Activated T-cell treated with anti-CD3 and anti-CD28 coated beads, Interleukin-2, amount 50 U/mL, for 4 hours (primary cell): ENCODE results near the gene TRIM32. TPM values are rescaled to one million over a fixed set of nuclear protein-coding genes. Genes with fewer than 3 reads are reported as not detected.

Experiments used
- ATAC-seq, 2 donors: fragments of 200-7000 bp; cut with Tn5 transposase; one replicate each; pipeline ENCODE4 v1.10.0; 2021
- DNase-seq: peaks from one replicate; pipeline ENCODE4 v3.0.0-alpha.2; 2020
- H3K27me3 Mint-ChIP-seq: one replicate; pipeline ENCODE4 v1.8.0; 2021; ENCODE audit warnings: low read depth, mixed read lengths
- H3K36me3 Mint-ChIP-seq: one replicate; pipeline ENCODE4 v1.8.0; 2022; ENCODE audit warnings: mixed read lengths; ENCODE audit not compliant: insufficient read depth
- H3K4me1 Mint-ChIP-seq: one replicate; pipeline ENCODE4 v1.8.0; 2021; ENCODE audit warnings: low read depth, mixed read lengths
- H3K4me3 Mint-ChIP-seq: one replicate; pipeline ENCODE4 v1.8.0; 2021; ENCODE audit warnings: mild to moderate bottlenecking, moderate library complexity, mixed read lengths
- H3K9me3 Mint-ChIP-seq: one replicate; pipeline ENCODE4 v1.8.0; 2021; ENCODE audit warnings: mixed read lengths
- total RNA-seq, 3 donors: library from RNA; stranded (reverse); gene quantifications; one replicate each; pipeline ENCODE4 v1.2.1, GENCODE V29; 2021

TRIM32 gene
- total RNA-seq, 3 donors from 2014 or later = 7.4 to 9.5 (median 9.0) TPM

DNA sequence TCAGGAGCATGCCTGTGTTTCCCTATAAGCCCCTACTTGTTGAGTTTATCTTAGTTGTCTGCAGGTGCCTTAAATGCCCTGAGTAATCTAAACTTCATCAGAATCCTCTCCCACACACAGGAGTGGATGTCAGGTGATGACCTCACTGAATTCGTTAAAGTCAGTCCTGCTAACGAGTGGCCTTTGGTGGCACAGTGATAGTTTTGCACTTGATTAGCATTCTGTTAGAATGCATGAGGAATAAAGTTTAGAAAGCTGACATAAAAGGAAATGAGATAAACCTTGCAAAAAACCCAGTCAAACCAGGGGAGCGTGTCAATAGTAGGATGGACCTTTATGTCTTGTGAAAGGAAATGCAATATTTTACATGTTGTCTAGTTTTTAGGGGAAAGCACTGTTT, 4.5 kb downstream of the TRIM32 start:
- H3K36me3 Mint-ChIP-seq = peaks cover 4% of the 10 kb centered on the region
- H3K4me3 Mint-ChIP-seq = no peak overlapping the region
- no peak for DNase-seq
- peaks cover 74% of the 10 kb centered on the region for H3K4me1 Mint-ChIP-seq
- ATAC-seq = no peak
- H3K9me3 Mint-ChIP-seq = no peaks in the 10 kb centered on the region
- no peaks in the 10 kb centered on the region for H3K27me3 Mint-ChIP-seq

DNA sequence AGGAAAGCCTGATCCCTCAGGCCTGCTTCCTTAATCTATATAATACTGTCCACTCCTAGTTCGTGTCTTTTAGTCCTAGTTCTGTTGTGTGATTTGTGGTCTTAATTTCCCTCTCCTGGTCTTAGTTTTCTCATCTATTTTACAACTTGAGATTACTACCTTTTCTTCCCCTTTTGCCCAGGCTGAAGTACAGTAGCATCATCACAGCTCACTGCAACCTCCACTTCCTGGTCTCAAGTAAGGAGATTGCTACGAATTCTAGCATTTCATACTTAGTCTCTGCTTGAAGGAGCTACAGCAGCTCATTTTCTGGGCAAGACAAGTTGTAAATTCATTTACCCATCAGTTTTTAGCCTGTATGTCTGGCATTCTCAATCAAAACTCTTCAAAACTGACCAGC, 5.5 kb downstream of the TRIM32 start:
- no peaks in the 10 kb centered on the region for H3K9me3 Mint-ChIP-seq
- no peak overlapping the region for H3K4me3 Mint-ChIP-seq
- ATAC-seq (no peak), DNase-seq (no peak)
- peaks cover 71% of the 10 kb centered on the region for H3K4me1 Mint-ChIP-seq
- H3K36me3 Mint-ChIP-seq = peaks cover 12% of the 10 kb centered on the region
- H3K27me3 Mint-ChIP-seq = no peaks in the 10 kb centered on the region

DNA sequence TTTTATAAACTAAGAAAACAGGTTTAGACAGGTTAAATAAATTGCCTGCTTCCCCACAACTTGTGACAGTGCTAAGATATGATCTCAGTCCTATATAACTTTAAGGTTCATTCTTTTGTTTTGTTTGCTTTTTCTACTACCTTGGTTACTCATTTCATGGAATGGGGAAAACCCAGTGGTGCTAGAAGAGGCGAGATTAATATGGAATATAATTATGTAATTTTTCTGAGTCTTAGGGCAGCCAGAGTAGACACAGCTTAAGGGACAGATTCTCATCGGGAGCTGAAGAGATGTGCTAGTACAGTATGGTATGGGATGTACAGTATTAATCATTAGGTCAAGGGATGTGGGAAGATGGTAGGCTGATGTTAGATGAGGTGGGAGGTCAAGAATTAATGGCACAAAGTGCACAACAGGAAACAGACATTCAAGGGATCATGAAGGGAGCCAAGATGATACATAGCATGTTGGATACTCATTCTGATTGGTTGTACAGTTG, 6.2 kb downstream of the TRIM32 start:
- Mint-ChIP-seq H3K36me3 (peaks cover 18% of the 10 kb centered on the region), H3K9me3 (no peaks in the 10 kb centered on the region), H3K4me3 (no peak overlapping the region), H3K27me3 (no peaks in the 10 kb centered on the region), H3K4me1 (peaks cover 65% of the 10 kb centered on the region)
- ATAC-seq = no peak
- DNase-seq = no peak

DNA sequence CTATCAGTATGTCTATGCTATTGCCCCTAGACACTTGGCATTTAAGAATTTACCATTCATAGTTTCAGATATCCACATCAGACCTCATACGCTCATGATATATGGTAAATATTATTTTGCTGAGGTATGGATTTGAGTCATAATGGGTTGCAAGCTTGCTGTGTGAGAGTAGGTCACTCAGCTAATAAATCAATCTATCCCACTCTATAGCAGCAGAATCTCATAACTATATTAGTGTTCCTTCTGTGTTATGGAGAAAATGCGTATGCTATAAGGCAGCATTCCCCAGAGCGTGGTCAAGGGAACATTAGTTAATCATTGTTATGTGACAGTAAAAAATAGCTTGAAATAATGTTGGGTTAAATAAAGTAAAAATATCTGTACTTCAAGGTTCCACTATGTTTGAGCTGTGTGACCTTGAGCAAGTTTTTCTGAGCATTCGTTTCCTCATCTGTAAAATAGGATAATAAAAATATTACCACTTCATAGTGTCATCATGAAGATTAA, 7.7 kb downstream of the TRIM32 start:
- Mint-ChIP-seq H3K4me3 (no peak overlapping the region), H3K9me3 (peaks cover 2% of the 10 kb centered on the region), H3K36me3 (peaks cover 32% of the 10 kb centered on the region), H3K27me3 (no peaks in the 10 kb centered on the region), H3K4me1 (peaks cover 53% of the 10 kb centered on the region)
- DNase-seq (no peak), ATAC-seq (no peak)

DNA sequence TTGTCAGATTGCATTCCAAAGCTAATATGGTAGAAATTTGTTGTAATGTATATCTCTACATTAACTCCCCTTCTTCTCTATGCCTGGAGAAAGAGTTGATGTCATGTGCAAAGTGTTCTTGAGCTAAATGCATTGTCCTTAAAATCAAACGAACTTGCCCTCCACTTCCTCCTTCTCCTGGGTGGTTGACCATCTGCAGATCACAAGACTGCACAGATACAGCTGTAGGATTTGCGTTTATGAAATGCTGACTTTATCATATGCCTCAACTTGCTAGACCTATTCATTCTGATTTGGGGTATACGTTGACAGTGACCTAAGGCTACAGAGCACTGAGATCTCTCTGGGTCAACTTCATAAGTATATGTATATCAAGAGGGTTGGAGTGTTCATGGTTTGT, 8.3 kb downstream of the TRIM32 start:
- H3K4me3 Mint-ChIP-seq = no peak overlapping the region
- no peak for DNase-seq
- peaks cover 5% of the 10 kb centered on the region for H3K9me3 Mint-ChIP-seq
- ATAC-seq = no peak
- peaks cover 55% of the 10 kb centered on the region for H3K4me1 Mint-ChIP-seq
- peaks cover 38% of the 10 kb centered on the region for H3K36me3 Mint-ChIP-seq
- H3K27me3 Mint-ChIP-seq = no peaks in the 10 kb centered on the region

DNA sequence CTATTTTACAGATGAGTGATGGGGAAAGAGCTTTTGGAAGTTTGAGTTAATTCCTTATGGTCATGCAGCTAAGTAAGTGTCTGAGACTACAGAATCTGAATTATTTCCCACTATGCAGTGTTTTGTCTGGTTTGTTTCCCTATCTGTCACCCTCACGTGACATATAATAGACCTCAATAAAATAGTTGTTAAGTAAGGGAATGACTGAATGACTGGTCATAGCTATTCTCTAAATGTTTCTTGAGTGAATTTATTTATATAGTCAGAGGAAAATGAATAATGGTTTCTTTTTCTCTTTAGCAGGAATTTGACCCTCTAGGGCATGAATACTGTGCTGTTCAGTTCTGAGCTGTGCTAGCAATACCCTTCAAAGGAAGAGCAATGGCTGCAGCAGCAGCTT, 10.3 kb downstream of the TRIM32 start:
- Mint-ChIP-seq H3K4me1 (peaks cover 57% of the 10 kb centered on the region), H3K9me3 (peaks cover 5% of the 10 kb centered on the region), H3K36me3 (peaks cover 49% of the 10 kb centered on the region), H3K4me3 (no peak overlapping the region), H3K27me3 (no peaks in the 10 kb centered on the region)
- no peak for ATAC-seq
- no peak for DNase-seq

DNA sequence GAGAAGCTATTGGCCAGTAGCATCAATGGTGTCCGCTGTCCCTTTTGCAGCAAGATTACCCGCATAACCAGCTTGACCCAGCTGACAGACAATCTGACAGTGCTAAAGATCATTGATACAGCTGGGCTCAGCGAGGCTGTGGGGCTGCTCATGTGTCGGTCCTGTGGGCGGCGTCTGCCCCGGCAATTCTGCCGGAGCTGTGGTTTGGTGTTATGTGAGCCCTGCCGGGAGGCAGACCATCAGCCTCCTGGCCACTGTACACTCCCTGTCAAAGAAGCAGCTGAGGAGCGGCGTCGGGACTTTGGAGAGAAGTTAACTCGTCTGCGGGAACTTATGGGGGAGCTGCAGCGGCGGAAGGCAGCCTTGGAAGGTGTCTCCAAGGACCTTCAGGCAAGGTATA, 10.8 kb downstream of the TRIM32 start:
- H3K9me3 Mint-ChIP-seq = peaks cover 5% of the 10 kb centered on the region
- H3K27me3 Mint-ChIP-seq = no peaks in the 10 kb centered on the region
- peaks cover 55% of the 10 kb centered on the region for H3K4me1 Mint-ChIP-seq
- no peak overlapping the region for H3K4me3 Mint-ChIP-seq
- DNase-seq (no peak), ATAC-seq (no peak)
- H3K36me3 Mint-ChIP-seq = peaks cover 51% of the 10 kb centered on the region

DNA sequence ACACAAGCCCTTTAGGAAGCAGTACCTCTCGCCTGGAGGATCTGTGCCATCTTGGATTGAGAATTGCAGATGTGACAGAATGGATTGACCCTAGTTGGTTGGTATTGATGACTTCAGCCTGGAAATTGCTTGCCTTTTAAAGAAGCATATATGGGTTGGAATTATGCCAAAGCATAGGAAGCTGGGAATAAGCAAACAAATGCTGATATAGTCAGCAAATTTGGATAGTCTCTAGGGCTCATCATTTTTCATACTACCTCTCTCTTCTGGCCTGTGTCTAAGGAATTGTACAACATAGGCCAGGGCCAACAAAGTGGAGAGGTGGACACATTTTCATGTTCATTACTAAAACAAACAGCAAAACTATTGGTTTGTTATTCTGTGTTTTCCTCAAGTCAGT, 13.2 kb downstream of the TRIM32 start:
- DNase-seq = no peak
- Mint-ChIP-seq H3K4me1 (peaks cover 46% of the 10 kb centered on the region), H3K27me3 (no peaks in the 10 kb centered on the region), H3K9me3 (peaks cover 5% of the 10 kb centered on the region), H3K36me3 (peaks cover 51% of the 10 kb centered on the region), H3K4me3 (no peak overlapping the region)
- ATAC-seq = no peak

DNA sequence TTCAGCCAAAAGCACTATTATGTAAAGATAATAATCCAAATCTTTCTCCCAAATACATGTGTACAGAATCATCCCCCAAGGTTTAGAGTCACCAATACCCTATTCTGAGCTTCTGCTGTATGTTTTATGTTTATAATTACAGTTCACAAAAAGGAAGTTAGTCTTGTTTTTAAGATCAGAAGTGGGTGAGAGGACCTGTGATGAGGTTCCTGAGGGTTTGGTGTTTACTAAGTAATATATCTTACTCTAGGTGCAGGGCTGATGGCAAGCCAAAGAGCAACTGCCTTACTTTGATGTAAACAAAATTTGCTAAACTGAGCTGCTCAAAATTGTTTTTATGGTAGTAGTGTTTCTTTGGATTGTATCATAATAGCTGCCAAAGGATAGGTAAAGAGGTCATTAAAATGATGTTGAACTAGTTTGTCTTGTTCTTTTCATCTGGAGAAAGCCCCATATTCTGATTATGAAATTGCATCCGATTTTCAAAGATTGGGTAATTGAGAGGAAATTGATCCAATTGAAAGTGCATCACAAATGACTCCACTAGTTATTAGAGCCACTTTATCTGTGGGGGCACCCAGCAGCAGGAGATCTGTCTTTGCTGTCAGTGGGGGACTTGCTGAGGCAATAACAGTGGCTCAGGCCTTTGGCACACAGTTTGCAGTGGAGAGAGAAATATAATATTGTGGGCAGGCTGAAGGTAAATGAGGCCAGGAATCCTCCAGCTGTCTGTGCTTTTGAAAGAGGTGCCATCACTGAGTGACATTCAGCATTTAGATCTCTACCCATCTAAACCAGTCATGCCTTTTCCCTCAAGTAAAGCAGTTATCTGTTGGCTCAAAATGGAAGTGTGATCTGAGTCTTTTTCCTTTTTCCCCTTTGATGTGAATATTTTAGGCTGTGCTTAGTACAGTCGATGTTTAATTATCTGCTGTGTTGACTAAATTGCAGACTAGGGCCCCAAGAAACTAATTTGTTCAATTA, 14.1 kb downstream of the TRIM32 start:
- Mint-ChIP-seq H3K4me3 (peak overlapping the region; percentile 33), H3K36me3 (peaks cover 50% of the 10 kb centered on the region)

DNA sequence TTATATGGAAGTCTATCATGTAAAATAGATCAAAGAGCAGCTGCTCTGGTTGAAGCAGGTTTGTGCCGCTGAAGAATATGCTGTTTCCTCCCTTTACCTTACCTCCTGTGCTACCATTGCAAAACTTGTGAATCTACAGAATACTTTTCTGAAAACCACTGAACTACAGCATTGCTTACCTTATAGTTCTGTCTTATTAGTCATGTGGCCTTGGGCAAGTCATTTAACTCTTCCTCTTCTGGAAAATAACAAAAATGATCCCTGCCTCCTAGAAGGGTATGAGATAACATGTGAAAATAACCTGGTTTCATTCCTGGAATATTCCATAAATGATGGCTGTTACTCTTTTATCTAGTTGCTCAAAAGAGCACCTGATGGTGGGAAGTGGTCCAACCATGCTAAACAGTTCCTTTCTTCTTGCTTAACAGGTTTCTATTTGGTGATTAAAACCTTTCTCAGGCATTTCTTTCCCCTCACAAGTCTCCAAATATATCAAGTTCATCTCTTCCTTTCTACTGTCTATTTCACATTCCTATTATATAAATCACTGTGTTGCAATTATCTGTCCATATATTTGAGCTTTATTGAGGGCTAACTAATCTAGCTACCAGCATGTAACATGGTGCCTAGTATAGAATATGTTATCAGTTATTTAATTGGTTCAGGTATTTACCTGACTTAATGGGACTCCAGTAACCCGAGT, 15.0 kb downstream of the TRIM32 start:
- ATAC-seq = no peak
- no peak overlapping the region for H3K4me3 Mint-ChIP-seq

More for the DNA sequence above, 14.1 kb downstream of the TRIM32 start:
- peak; percentile 21 to 48 for ATAC-seq
- Mint-ChIP-seq H3K27me3 (no peaks in the 10 kb centered on the region), H3K9me3 (peaks cover 5% of the 10 kb centered on the region), H3K4me1 (peaks cover 38% of the 10 kb centered on the region)
- DNase-seq = no peak

DNA sequence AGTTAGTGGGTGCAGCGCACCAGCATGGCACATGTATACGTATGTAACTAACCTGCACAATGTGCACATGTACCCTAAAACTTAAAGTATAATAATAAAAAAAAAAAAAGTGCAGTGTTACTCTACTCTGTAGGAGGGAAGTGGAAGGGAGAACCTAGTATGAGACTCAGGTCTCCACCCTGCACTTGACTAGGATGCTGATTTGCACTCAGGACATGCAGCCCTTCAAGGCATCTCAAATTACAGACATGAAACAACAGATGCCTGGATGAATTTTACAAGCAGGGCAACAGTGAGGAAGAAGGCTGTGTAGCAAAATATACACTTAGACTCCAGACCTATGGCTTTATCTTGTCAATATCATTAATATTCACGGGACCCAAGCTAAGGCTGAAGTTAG, 16.5 kb downstream of the TRIM32 start:
- H3K36me3 Mint-ChIP-seq = peaks cover 31% of the 10 kb centered on the region
- peaks cover 5% of the 10 kb centered on the region for H3K9me3 Mint-ChIP-seq
- ATAC-seq = no peak

More for the DNA sequence above, 15.0 kb downstream of the TRIM32 start:
- no peak for DNase-seq
- H3K36me3 Mint-ChIP-seq = peaks cover 47% of the 10 kb centered on the region
- H3K27me3 Mint-ChIP-seq = no peaks in the 10 kb centered on the region
- H3K4me1 Mint-ChIP-seq = peaks cover 32% of the 10 kb centered on the region
- peaks cover 5% of the 10 kb centered on the region for H3K9me3 Mint-ChIP-seq

DNA sequence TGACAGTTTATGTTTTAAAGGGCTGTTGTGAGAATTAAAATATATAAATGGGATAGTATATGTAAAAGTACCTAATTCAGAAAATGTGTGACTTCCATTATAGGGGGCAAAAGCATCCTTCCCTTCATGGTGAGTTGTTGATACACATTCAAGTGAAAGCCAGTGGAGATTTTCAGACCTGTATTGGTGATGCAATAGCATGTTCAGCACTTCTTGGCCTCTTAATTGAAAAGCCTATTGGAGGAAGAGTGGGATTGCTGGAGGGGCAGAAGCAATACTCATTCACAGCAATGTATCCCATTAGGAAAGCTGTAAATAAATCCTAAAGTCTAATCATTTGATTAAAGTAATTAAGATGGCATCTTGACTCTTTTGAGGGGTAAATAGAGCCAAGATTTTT, 17.4 kb downstream of the TRIM32 start:
- H3K9me3 Mint-ChIP-seq = peaks cover 5% of the 10 kb centered on the region

More for the DNA sequence above, 16.5 kb downstream of the TRIM32 start:
- H3K4me1 Mint-ChIP-seq = peaks cover 31% of the 10 kb centered on the region
- no peak overlapping the region for H3K4me3 Mint-ChIP-seq
- H3K27me3 Mint-ChIP-seq = no peaks in the 10 kb centered on the region
- no peak for DNase-seq

DNA sequence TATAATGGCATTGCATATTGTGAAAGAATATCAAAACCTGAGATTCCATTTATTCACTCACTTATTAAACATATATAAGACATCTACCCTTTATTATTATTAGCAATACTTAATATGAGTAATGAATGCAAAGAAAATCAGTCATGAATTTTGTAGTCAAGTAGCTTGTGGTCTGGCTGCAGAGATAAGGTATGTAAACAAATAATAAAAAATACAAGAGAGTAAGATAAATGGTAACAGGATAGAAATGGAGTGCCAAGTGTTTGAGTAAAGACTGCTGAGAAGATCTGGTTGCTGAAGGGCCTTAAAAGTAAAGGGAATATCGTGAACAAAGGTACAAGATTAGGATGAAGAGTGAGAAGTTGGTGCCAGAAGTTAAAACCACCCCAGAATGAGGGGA, 18.4 kb downstream of the TRIM32 start:
- H3K27me3 Mint-ChIP-seq = no peaks in the 10 kb centered on the region

More for the DNA sequence above, 17.4 kb downstream of the TRIM32 start:
- Mint-ChIP-seq H3K4me3 (no peak overlapping the region), H3K4me1 (peaks cover 31% of the 10 kb centered on the region), H3K27me3 (no peaks in the 10 kb centered on the region), H3K36me3 (peaks cover 25% of the 10 kb centered on the region)
- DNase-seq = no peak
- ATAC-seq = no peak

More for the DNA sequence above, 18.4 kb downstream of the TRIM32 start:
- Mint-ChIP-seq H3K4me3 (no peak overlapping the region), H3K9me3 (no peaks in the 10 kb centered on the region), H3K4me1 (peaks cover 22% of the 10 kb centered on the region), H3K36me3 (peaks cover 15% of the 10 kb centered on the region)
- no peak for DNase-seq
- ATAC-seq = no peak
